GM10248 (cell line): Measurements from ENCODE around the gene WBP2NL.

Experiments
- CTCF ChIA-PET: fragments of 300-600 bp; sonication (Branson Sonifier 250); formaldehyde crosslinking; extraction: SDS; loops from one replicate; lab custom pipeline; 2021; ENCODE audit warnings: antibody characterized with exemption; lab: Yijun Ruan, JAX
- POLR2A ChIA-PET: fragments of 350-650 bp; sonication (Branson Sonifier 250); formaldehyde crosslinking; extraction: SDS; loops from one replicate; lab custom pipeline; 2020; ENCODE audit warnings: antibody characterized with exemption; lab: Yijun Ruan, JAX
- DNase-seq: peaks from one replicate; pipeline ENCODE4 v3.0.0; 2012; ENCODE audit errors: extremely low spot score
- CTCF ChIP-seq: IDR thresholded peaks from 2 replicates; pipeline ENCODE4 v1.5.1; 2012; ENCODE audit warnings: mild to moderate bottlenecking, low read depth; ENCODE audit errors: extremely low read depth, missing control alignments, control extremely low read depth

WBP2NL gene

GRCh38 chr22:41970601-41971000, 28.0 kb upstream of the WBP2NL start:
- CTCF ChIA-PET = interaction anchor here (0.7 to 1.5 kb wide), 7 partner anchors 8 to 467 kb away, joined by 3 to 7 read pairs (median 3); partner anchors contain the start of gene NDUFA6
- POLR2A ChIA-PET = no interaction called here
- no peak for TF ChIP-seq CTCF
- DNase-seq = no peak

- ChIA-PET CTCF (interaction anchor here (0.8 to 1.3 kb wide), 3 partner anchors 9 to 502 kb away, joined by 3 read pairs; partner anchors contain the start of gene NDUFA6), POLR2A (no interaction called here)
- TF ChIP-seq CTCF = no peak
- no peak for DNase-seq
Measured at GRCh38 chr22:41971431-41971830, 27.2 kb upstream of the WBP2NL start.

DNA sequence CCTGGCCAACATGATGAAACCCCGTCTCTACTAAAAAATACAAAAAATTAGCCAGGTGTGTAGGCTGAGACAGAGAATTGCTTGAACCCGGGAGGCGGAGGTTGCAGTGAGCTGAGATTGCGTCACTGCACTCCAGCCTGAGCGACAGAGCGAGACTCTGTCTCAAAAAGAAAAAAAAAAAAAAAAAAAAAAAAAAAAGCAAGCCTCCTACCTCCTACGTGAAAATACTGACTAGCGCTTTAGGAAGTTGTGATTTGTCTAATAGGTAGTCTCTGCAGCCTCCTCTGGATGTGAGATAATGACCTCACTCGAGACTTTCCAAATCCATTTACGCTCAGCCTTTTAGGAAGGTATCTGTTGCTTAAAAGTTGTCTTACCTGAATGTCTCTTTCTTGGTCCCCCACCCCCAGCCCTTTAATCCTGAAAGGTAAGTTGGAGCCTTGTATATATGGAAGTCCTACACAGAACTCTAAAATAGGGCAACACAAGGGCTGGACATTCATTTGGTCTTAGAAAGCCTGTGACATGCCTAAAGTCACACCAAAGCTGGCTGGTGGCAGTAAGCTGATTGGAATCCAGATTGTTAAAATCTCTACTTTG, 23.8 kb upstream of the WBP2NL start:
- POLR2A ChIA-PET = interaction anchor here (0.7 kb wide), 1 partner anchor 35 kb away, joined by 5 read pairs; no protein-coding TSS in a partner anchor
- no peak for TF ChIP-seq CTCF
- CTCF ChIA-PET = no interaction called here
- no peak for DNase-seq

- POLR2A ChIA-PET = no interaction called here
Measured at GRCh38 chr22:41975299-41976069, 23.1 kb upstream of the WBP2NL start.

GRCh38 chr22:41976070-41976901, 22.3 kb upstream of the WBP2NL start:
- ChIA-PET POLR2A (no interaction called here), CTCF (no interaction called here)
- DNase-seq = peak; percentile 51
- no peak for TF ChIP-seq CTCF

More at GRCh38 chr22:41975299-41976069, 23.1 kb upstream of the WBP2NL start:
- no peak for DNase-seq
- CTCF ChIA-PET = no interaction called here
- no peak for TF ChIP-seq CTCF

DNA sequence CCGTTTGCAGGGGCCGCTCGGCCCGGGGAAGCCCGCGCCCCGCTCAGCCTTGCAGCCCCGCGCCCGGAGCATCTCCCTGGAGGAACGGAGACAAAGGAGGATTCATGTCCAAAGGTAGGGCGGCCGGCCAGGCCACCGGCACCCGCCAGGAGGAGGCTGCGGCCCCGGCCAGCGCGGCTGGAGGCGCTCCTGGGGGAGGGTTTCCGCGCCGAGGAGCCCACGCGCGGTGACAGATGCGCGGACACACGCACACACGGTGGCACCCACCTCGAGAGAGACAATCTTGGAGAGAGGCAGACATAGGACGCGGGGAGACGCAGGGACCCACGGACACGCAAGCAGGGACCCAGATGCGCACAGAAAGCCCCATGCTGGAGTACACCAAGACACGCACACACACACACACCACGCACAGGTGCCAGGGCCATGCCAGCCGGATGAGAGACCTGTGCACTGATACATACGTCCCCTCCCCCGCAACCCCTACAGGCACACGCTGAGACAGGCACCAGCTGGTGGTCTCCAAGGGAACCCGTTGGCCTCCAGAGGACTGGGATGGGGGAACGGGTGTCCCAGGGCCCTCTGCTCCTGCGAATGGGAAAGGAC, 21.5 kb upstream of the WBP2NL start:
- POLR2A ChIA-PET = no interaction called here
- TF ChIP-seq CTCF = peak; percentile 3
- no peak for DNase-seq
- CTCF ChIA-PET = interaction anchor here (0.8 kb wide), 1 partner anchor 467 kb away, joined by 3 read pairs; no protein-coding TSS in a partner anchor
